DMS79 (cell line): ENCODE data around the gene RSKR.
"Not testable (repeated sequence)": the region's sequence is repeated elsewhere in the genome, so short reads cannot be mapped to it uniquely, and the experiment has no call there.

Experiments
- DNase-seq: peaks from one replicate; lab custom pipeline; 2025; lab: John Stamatoyannopoulos, UW

RSKR gene

GRCh38 chr17:28578246-28579195 lies 35.5 kb downstream of the RSKR start:
- DNase-seq = no peak

GRCh38 chr17:28577466-28577824 lies 36.5 kb downstream of the RSKR start:
- DNase-seq = no peak

DNA sequence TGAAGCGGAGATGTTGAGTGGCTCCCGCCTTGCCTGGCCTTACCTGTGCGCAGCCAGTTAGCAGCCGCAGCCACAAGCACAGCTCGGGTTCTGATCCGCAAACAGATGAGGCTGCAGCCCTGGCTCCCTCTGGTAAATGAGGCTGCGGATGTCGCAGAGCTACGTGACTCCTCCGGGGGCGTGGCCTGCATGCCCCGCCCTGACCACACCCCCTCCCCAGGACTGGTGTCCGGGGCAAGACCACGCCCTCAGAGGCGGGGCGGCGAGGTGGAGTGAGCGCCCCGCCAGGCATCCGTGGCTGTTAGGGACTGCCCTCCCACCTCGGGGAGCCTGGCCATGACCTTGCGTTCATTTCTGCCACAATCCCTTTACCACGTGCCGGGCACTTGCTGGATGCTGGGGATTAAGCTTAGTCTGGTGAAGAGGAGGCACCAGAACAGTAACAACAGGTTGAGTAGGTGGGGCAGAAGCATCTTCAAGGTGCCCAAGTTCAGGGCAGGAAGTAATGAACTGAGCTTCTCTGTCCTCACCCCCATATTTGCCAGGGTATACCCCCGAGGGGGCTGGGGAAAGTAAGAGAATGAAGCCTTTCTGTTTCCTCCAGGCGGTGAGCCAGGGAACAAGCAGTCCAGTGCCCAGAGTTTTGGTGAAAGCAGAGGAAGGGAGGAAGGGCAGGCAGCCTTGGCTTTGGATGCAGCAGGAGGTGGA lies 37.1 kb downstream of the RSKR start, which contains the start of gene ALDOC:
ALDOC (minus strand) TSS at position 138 of the 708 bp plus-strand sequence. CDS start 1,363 bp downstream, outside the sequence.
- DNase-seq = no peak

- not testable (repeated sequence) for DNase-seq
Measured at GRCh38 chr17:28576016-28576415, 38.0 kb downstream of the RSKR start.

- no peak for DNase-seq
Measured at GRCh38 chr17:28575126-28575795, 38.7 kb downstream of the RSKR start.

- DNase-seq = no peak
Measured at GRCh38 chr17:28574526-28574925, 39.5 kb downstream of the RSKR start.

DNA sequence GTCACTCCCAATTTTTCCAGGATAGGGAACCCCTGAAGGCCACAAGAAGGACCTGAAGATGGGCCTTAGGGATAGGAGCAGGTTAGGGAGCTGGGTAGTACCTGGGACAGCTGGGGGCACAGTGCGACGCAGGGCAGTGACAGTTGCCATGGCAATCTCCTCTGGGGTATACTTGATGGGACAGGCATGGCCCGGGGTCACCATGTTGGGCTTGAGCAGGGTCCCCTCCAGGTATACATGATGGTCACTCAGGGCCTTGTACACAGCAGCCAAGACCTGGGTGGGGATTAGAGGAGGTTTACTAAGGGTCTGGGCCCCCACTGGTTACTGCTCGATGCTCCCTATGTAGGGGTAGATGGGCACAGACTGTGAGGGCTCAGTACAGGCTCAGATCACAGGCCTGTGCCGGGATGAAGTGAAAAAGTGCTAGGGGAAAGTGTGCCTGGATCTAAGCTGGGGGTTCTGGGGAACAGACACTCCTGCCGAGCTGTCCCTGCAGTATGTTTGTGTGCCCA lies 40.0 kb downstream of the RSKR start:
- DNase-seq = no peak

DNA sequence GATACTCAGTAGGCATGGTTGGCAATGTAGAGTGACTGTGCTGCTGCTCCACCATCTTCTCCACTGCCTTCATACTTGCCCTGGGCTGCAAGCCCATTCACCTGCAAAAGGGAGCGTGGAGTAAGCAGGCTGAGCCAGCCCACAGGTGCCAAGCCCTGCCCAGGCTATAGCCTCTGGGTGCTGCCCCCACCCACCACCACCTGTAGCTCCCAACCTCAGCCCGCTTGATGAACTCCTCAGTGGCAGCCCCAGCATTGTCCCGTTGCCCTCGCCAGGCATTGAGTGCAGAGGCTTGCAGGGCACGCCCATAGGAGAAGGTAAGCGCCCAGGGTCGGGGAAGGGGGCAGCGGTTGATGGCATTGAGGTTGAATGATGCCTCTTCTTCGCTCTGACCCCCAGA lies 40.5 kb downstream of the RSKR start:
- DNase-seq = no peak

DNA sequence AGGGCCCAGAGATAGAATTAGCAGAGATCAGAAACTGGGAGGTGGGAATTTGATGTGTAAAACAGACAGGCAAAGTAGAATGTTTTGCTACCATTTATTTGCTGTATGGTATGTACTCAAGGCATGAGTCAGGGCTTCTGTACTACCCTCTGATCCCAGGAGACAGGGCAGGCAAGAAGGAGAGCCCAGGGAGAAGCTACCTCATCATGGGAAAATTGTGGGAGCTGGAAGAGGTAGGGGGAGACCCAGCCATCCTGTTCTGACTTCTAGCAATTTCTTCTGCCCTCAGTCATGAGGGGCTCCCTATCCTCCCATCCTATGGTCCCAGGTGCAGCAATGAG lies 41.0 kb downstream of the RSKR start:
- DNase-seq = no peak

DNA sequence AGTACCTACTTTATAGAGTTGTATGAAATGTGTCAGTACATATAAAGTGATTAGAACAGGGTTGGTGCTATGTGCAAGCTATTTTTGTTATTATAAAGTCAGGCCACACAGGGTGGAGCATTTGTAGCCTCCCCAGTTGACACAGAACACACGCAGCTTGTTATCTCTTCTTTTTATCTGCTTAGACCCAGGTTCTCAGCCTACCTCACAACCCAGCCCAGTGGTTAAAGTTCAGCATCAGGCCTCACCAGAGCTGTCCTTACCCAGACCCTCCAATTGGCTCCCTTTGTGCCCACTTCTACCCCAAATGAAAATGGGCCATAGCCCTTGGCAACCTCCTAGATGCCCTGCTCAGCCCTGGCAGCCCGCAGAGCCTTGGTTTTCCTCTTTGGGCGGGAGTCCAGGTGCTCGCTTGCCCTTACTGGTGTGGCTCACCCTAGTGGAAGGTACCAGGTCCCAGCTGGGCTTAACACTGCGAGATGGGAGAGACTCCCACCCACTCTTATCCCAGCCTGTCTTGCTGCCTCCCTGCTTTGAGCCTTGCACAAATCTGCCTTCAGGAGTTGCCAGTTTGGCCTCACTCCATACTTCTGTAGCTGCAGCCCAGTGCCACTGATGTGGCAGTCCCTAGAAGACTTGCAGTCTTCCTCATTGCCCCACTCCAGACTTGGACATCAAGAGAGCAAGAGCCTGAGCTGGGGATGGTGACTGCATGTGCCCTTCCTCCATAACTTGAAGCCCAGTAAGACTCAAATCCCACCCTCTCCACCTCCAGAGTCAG lies 41.5 kb downstream of the RSKR start:
- no peak for DNase-seq

- peak; percentile 83 for DNase-seq
Measured at GRCh38 chr17:28571361-28572122, 42.4 kb downstream of the RSKR start, which contains the start of gene PIGS. PIGS (minus strand) TSS chr17:28571524; CDS start chr17:28571496, 28 bp downstream.

DNA sequence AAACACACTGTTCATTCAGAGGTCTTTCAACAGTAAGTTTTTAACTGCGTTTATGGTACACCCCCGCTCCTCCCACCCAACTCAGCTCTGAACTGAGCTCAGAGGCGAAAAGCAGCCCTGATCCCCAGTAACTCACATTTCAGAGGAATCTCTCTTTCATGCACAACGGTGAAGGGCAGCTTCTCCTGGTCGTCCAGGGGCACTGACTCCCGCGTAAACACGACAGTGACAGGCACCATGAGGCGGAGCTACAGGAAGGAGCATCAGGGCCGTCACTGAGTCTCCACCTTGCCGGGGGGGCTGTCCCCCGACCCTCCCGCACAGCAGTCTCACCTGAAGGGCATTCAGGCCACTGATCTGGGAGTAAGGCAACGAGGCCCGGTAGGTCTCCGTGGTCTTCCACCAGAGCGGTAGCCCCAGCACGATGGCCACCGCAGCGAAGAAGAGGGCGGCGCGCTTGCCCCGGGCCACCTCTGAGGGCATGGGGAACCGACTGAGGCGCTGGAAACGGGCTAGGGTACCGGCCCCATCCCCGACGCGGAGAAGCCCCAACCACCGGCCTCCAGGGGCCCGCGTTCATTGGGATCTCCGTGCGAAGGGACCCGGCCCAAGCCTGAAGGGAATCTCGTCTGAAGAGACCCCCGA lies 43.1 kb downstream of the RSKR start:
- DNase-seq = no peak

- DNase-seq = no peak
Measured at GRCh38 chr17:28569446-28569845, 44.5 kb downstream of the RSKR start.

- DNase-seq = no peak
Measured at GRCh38 chr17:28567604-28568003, 46.4 kb downstream of the RSKR start.

- no peak for DNase-seq
Measured at GRCh38 chr17:28563475-28563874, 50.5 kb downstream of the RSKR start.
